GM12878 (cell line): ENCODE measurements around the gene SDK2. TPM values are rescaled to one million over a fixed set of nuclear protein-coding genes. Genes with fewer than 3 reads are reported as not detected.

Source experiments
- ATAC-seq: fragments of 200-7000 bp; cut with Tn5 transposase; 3 replicates; pipeline ENCODE4 v1.9.1; 2020; ENCODE audit warnings: mild to moderate bottlenecking, moderate library complexity
- BruUV-seq: library from RNA; stranded (reverse); fragments of 400-500 nt; replicated peaks from 2 replicates; lab custom pipeline; 2021; lab: Mats Ljungman, UMichigan
- CTCF ChIA-PET: fragments of 300-600 bp; sonication (Branson Sonifier 250); formaldehyde crosslinking; extraction: SDS; loops from one replicate; lab custom pipeline; 2021; ENCODE audit warnings: inconsistent platforms; lab: Yijun Ruan, JAX
- POLR2A ChIA-PET: fragments of 350-600 bp; formaldehyde crosslinking; extraction: SDS; loops from one replicate; lab custom pipeline; 2021; ENCODE audit warnings: inconsistent platforms; lab: Charles Lee
- RAD21 ChIA-PET: fragments of 300-600 bp; sonication (Branson Sonifier 250); formaldehyde crosslinking; loops from one replicate; lab custom pipeline; 2023; ENCODE audit warnings: antibody characterized with exemption; ENCODE audit not compliant: unreplicated experiment; lab: Charles Lee
- SMC1A ChIA-PET: fragments of 300-600 bp; sonication (Branson Sonifier 250); formaldehyde crosslinking; loops from one replicate; lab custom pipeline; 2023; ENCODE audit not compliant: unreplicated experiment, uncharacterized antibody; lab: Charles Lee
- DNase-seq: peaks from one replicate; pipeline ENCODE4 v3.0.0-alpha.2; 2011; ENCODE audit warnings: low read depth, low spot score
- FAIRE-seq: peaks from 3 replicates; lab custom pipeline; 2011; peaks lifted over from hg19 to GRCh38; lab: Jason Lieb, UNC
- H2AFZ ChIP-seq: 2 replicates; pipeline ENCODE4 v1.6.0; 2011; ENCODE audit warnings: low read depth, low read length, control low read depth; ENCODE audit not compliant: control insufficient read depth
- H3K27ac ChIP-seq: 2 replicates; pipeline ENCODE4 v1.5.1; 2011; ENCODE audit warnings: control low read depth; ENCODE audit not compliant: control insufficient read depth, insufficient read depth
- H3K27me3 ChIP-seq, 2 experiments: replicated peaks in 1 of 2; 2 replicates each; pipeline versions ENCODE4 v1.6.0 to v1.6.1; 2011; ENCODE audit warnings: low read length in 1 of 2; ENCODE audit not compliant: control insufficient read depth in 2 of 2, insufficient read depth in 2 of 2
- H3K36me3 ChIP-seq, 2 experiments: 2 replicates each; pipeline ENCODE4 v1.5.1; 2011; ENCODE audit warnings: low read length in 1 of 2; ENCODE audit not compliant: control insufficient read depth in 2 of 2, insufficient read depth in 2 of 2
- H3K4me1 ChIP-seq: 2 replicates; pipeline ENCODE4 v1.6.1; 2011; ENCODE audit warnings: mild to moderate bottlenecking, low read length, moderate library complexity, mixed read lengths; ENCODE audit not compliant: control insufficient read depth, insufficient read depth
- H3K4me2 ChIP-seq: 2 replicates; pipeline ENCODE4 v1.6.0; 2011; ENCODE audit warnings: control low read depth; ENCODE audit not compliant: control insufficient read depth, insufficient read depth
- H3K4me3 ChIP-seq: fragments of 200-600 bp; sonication (generic); 2 replicates; pipeline ENCODE4 v1.5.1; 2016
- H3K79me2 ChIP-seq: 2 replicates; pipeline ENCODE4 v1.6.0; 2011; ENCODE audit warnings: low read length; ENCODE audit not compliant: control insufficient read depth, insufficient read depth
- H3K9ac ChIP-seq: 2 replicates; pipeline ENCODE4 v1.8.0; 2011; ENCODE audit warnings: low read length, control low read depth, mixed read lengths; ENCODE audit not compliant: control insufficient read depth, insufficient read depth
- H3K9me3 ChIP-seq: replicated peaks from 3 replicates; pipeline ENCODE4 v1.5.1; 2011; ENCODE audit warnings: mild to moderate bottlenecking, low read length; ENCODE audit not compliant: control insufficient read depth, insufficient read depth
- H4K20me1 ChIP-seq: 2 replicates; pipeline ENCODE4 v1.6.0; 2011; ENCODE audit not compliant: control insufficient read depth, insufficient read depth
- ASH2L ChIP-seq: fragments of 300-600, 200-600 bp; sonication (generic); IDR thresholded peaks from 2 replicates; pipeline ENCODE4 v1.6.1; 2017; ENCODE audit warnings: low read depth, mild to moderate bottlenecking, borderline replicate concordance
- CEBPB ChIP-seq, 2 experiments: fragments of 150-350 bp in 1 of 2; IDR thresholded peaks; 2 replicates each; pipeline ENCODE4 v1.6.1; 2012 to 2014; ENCODE audit warnings: low read depth in 2 of 2, low read length in 2 of 2, borderline replicate concordance in 1 of 2, inconsistent platforms in 1 of 2
- EGR1 ChIP-seq, 2 experiments: IDR thresholded peaks; 1 replicate in 1 of 2; 2 replicates in 1 of 2; pipeline ENCODE4 v1.6.1; 2011 to 2012; ENCODE audit warnings: low read depth in 2 of 2, low read length in 2 of 2, borderline replicate concordance in 1 of 2, mild to moderate bottlenecking in 1 of 2, moderate library complexity in 1 of 2
- ESRRA ChIP-seq: IDR thresholded peaks from 2 replicates; pipeline ENCODE4 v1.6.1; 2012; ENCODE audit warnings: mild to moderate bottlenecking, low read length, improper control_type of control experiment
- IRF3 ChIP-seq: fragments of 450-650 bp; IDR thresholded peaks from 2 replicates; pipeline ENCODE4 v1.6.1; 2014; ENCODE audit warnings: mild to moderate bottlenecking
- SMAD1 ChIP-seq: fragments of 450-650 bp; IDR thresholded peaks from 2 replicates; pipeline ENCODE4 v1.6.1; 2018; ENCODE audit warnings: mild to moderate bottlenecking, low read depth; ENCODE audit not compliant: partially characterized antibody
- SP1 ChIP-seq: IDR thresholded peaks from one replicate; pipeline ENCODE4 v1.6.1; 2011; ENCODE audit warnings: low read depth, low read length
- TBL1XR1 ChIP-seq: IDR thresholded peaks from 2 replicates; pipeline ENCODE4 v1.6.1; 2012; ENCODE audit warnings: low read depth, low read length, improper control_type of control experiment
- ZBED1 ChIP-seq: IDR thresholded peaks from 2 replicates; pipeline ENCODE4 v1.6.1; 2016; ENCODE audit warnings: borderline replicate concordance
- ZZZ3 ChIP-seq: IDR thresholded peaks from 2 replicates; pipeline ENCODE4 v1.6.1; 2011; ENCODE audit warnings: low read depth; ENCODE audit not compliant: control insufficient read depth, insufficient read length
- WGBS: methylation state at CpG from one replicate; pipeline ENCODE4 v1.1.6; 2016; ENCODE audit warnings: low lambda C conversion rate; ENCODE audit not compliant: insufficient replicate concordance, insufficient coverage; ENCODE audit errors: missing lambda C conversion rate; 5-methylcytosine and 5-hydroxymethylcytosine counted together
- in situ Hi-C: fragments of 300-500 bp; cut with MboI; formaldehyde crosslinking; loops from 9 replicates; pipeline ENCODE4 v1.14.3; 2018; ENCODE audit warnings: mixed read lengths
- intact Hi-C: fragments of 100-400 bp; cut with micrococcal nuclease; formaldehyde crosslinking; loops from one replicate; pipeline ENCODE4 v1.14.2; 2022; ENCODE audit not compliant: unreplicated experiment
- polyA plus RNA-seq, 11 experiments: library from polyadenylated mRNA; depleted of rRNA in 4 of 11; unstranded in 6 of 11; stranded (reverse) in 5 of 11; fragments of >200 nt; fragmentation: Nextera tagmentation in 4 of 11; fragmentation: Illumina TruSeq in 1 of 11; extraction: Ambion mirVana in 4 of 11; extraction: Trizol in 1 of 11; gene quantifications; 1 replicate in 1 of 11; 2 replicates in 10 of 11; pipeline versions ENCODE4 v1.2.1 to v1.2.3, GENCODE V29; 2011 to 2016; ENCODE audit warnings: inconsistent platforms in 2 of 11, missing spikeins in 2 of 11, low read depth in 1 of 11
- total RNA-seq, 4 experiments: library from RNA; depleted of rRNA in 3 of 4; stranded (reverse); fragments of >200 nt in 3 of 4; fragmentation: Illumina TruSeq in 1 of 4; extraction: Trizol in 1 of 4; gene quantifications; 2 replicates each; pipeline versions ENCODE4 v1.2.1 to v1.2.3, GENCODE V29; 2013 to 2021
- TF ChIP-seq, protein P1 (sequence below): fragments of 450-650 bp; IDR thresholded peaks from 2 replicates; pipeline ENCODE4 v1.6.1; 2017; ENCODE audit warnings: antibody characterized with exemption, mild to moderate bottlenecking, moderate library complexity
- TF ChIP-seq, protein P2 (sequence below): fragments of 150-350 bp; IDR thresholded peaks from 2 replicates; pipeline ENCODE4 v1.6.1; 2014; ENCODE audit warnings: mild to moderate bottlenecking, low read depth, low read length
- TF ChIP-seq, protein P3 (sequence below): fragments of 450-650 bp; IDR thresholded peaks from 2 replicates; pipeline ENCODE4 v1.6.1; 2017; ENCODE audit warnings: borderline replicate concordance
- TF ChIP-seq, protein P4 (sequence below): IDR thresholded peaks from 2 replicates; pipeline ENCODE4 v1.6.1; 2012; ENCODE audit warnings: low read depth, low read length, improper control_type of control experiment

SDK2 gene
- total and polyA plus RNA-seq, 10 of the 15 experiments (the other 5 are each of a cell fraction or from before 2014, with no cell fraction given): 0.03 to 0.08 (median 0.03) TPM; not detected in 7

- Histone ChIP-seq H3K4me1 (peaks cover 6% of the 10 kb centered on the region; the same call in 1 of the 2 replicates), H3K4me3 (no peak overlapping the region), H3K4me2 (no peak overlapping the region), H3K36me3 (no peaks in the 10 kb centered on the region), H4K20me1 (no peaks in the 10 kb centered on the region), H2AFZ (no peak overlapping the region), H3K9ac (no peak overlapping the region), H3K79me2 (no peaks in the 10 kb centered on the region), H3K27me3 (no peaks in the 10 kb centered on the region), H3K9me3 (no peaks in the 10 kb centered on the region), H3K27ac (no peak overlapping the region)
- ChIA-PET POLR2A (no interaction called here), SMC1A (no interaction called here), RAD21 (no interaction called here), CTCF (no interaction called here)
- ATAC-seq (no peak), FAIRE-seq (no peak), DNase-seq (no peak)
- no TSS peak for BruUV-seq
- WGBS: 50% methylated on average over 24 of the region's 26 CpGs
- intact Hi-C loops (no loop called here), in situ Hi-C loops (no loop called here)
- TF ChIP-seq, protein P1, sequence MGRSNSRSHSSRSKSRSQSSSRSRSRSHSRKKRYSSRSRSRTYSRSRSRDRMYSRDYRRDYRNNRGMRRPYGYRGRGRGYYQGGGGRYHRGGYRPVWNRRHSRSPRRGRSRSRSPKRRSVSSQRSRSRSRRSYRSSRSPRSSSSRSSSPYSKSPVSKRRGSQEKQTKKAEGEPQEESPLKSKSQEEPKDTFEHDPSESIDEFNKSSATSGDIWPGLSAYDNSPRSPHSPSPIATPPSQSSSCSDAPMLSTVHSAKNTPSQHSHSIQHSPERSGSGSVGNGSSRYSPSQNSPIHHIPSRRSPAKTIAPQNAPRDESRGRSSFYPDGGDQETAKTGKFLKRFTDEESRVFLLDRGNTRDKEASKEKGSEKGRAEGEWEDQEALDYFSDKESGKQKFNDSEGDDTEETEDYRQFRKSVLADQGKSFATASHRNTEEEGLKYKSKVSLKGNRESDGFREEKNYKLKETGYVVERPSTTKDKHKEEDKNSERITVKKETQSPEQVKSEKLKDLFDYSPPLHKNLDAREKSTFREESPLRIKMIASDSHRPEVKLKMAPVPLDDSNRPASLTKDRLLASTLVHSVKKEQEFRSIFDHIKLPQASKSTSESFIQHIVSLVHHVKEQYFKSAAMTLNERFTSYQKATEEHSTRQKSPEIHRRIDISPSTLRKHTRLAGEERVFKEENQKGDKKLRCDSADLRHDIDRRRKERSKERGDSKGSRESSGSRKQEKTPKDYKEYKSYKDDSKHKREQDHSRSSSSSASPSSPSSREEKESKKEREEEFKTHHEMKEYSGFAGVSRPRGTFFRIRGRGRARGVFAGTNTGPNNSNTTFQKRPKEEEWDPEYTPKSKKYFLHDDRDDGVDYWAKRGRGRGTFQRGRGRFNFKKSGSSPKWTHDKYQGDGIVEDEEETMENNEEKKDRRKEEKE: no peak
- no peak for TF ChIP-seq CEBPB (IDR thresholded peaks at IDR 0.05; ENCODE audit: borderline replicate concordance in 1 of 2, low read depth in 2 of 2, low read length in 2 of 2)
- TF ChIP-seq ZBED1: no peak
- no peak for TF ChIP-seq SMAD1
- no peak for TF ChIP-seq ZZZ3
- no peak for TF ChIP-seq SP1
- no peak for TF ChIP-seq EGR1 (IDR thresholded peaks at IDR 0.05; ENCODE audit: borderline replicate concordance in 1 of 2, low read depth in 2 of 2, low read length in 2 of 2)
- TF ChIP-seq, protein P2, sequence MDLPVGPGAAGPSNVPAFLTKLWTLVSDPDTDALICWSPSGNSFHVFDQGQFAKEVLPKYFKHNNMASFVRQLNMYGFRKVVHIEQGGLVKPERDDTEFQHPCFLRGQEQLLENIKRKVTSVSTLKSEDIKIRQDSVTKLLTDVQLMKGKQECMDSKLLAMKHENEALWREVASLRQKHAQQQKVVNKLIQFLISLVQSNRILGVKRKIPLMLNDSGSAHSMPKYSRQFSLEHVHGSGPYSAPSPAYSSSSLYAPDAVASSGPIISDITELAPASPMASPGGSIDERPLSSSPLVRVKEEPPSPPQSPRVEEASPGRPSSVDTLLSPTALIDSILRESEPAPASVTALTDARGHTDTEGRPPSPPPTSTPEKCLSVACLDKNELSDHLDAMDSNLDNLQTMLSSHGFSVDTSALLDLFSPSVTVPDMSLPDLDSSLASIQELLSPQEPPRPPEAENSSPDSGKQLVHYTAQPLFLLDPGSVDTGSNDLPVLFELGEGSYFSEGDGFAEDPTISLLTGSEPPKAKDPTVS: no peak
- TF ChIP-seq, protein P3, sequence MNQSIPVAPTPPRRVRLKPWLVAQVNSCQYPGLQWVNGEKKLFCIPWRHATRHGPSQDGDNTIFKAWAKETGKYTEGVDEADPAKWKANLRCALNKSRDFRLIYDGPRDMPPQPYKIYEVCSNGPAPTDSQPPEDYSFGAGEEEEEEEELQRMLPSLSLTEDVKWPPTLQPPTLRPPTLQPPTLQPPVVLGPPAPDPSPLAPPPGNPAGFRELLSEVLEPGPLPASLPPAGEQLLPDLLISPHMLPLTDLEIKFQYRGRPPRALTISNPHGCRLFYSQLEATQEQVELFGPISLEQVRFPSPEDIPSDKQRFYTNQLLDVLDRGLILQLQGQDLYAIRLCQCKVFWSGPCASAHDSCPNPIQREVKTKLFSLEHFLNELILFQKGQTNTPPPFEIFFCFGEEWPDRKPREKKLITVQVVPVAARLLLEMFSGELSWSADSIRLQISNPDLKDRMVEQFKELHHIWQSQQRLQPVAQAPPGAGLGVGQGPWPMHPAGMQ: no peak
- TF ChIP-seq IRF3: no peak
- TF ChIP-seq TBL1XR1: no peak
- TF ChIP-seq, protein P4, sequence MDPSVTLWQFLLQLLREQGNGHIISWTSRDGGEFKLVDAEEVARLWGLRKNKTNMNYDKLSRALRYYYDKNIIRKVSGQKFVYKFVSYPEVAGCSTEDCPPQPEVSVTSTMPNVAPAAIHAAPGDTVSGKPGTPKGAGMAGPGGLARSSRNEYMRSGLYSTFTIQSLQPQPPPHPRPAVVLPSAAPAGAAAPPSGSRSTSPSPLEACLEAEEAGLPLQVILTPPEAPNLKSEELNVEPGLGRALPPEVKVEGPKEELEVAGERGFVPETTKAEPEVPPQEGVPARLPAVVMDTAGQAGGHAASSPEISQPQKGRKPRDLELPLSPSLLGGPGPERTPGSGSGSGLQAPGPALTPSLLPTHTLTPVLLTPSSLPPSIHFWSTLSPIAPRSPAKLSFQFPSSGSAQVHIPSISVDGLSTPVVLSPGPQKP: no peak
- no peak for TF ChIP-seq ASH2L
- no peak for TF ChIP-seq ESRRA
These were observed 72.6 kb downstream of the SDK2 start for GRCh38 chr17:73571511-73572130.
